WTC11 (cell line): ENCODE results near the gene NFIA. TPM values are rescaled to one million over a fixed set of nuclear protein-coding genes. Genes with fewer than 3 reads are reported as not detected.

Experiments
- ATAC-seq: fragments of 200-7000 bp; cut with Tn5 transposase; 2 replicates; pipeline ENCODE4 v1.10.0; 2021; ENCODE audit warnings: mild to moderate bottlenecking, moderate library complexity
- CTCF ChIA-PET: fragments of 300-600 bp; sonication (Branson Sonifier 250); formaldehyde crosslinking; loops from one replicate; lab custom pipeline; 2021; ENCODE audit warnings: antibody characterized with exemption; lab: Charles Lee
- POLR2A ChIA-PET: fragments of 350-600 bp; sonication (Branson Sonifier 250); formaldehyde crosslinking; loops from one replicate; lab custom pipeline; 2021; ENCODE audit warnings: antibody characterized with exemption; lab: Charles Lee
- DNase-seq: peaks from one replicate; pipeline ENCODE4 v3.0.0; 2021; ENCODE audit warnings: low spot score
- H3K27ac Mint-ChIP-seq: 2 replicates; pipeline ENCODE4 v1.8.0; 2021; ENCODE audit warnings: mixed read lengths
- H3K27me3 Mint-ChIP-seq: 2 replicates; pipeline ENCODE4 v1.8.0; 2021; ENCODE audit warnings: low read depth, mild to moderate bottlenecking, moderate library complexity, mixed read lengths
- H3K36me3 Mint-ChIP-seq: 2 replicates; pipeline ENCODE4 v1.8.0; 2021; ENCODE audit warnings: mixed read lengths
- H3K4me1 Mint-ChIP-seq: 2 replicates; pipeline ENCODE4 v1.8.0; 2022; ENCODE audit warnings: mixed read lengths
- H3K4me3 Mint-ChIP-seq: 2 replicates; pipeline ENCODE4 v1.8.0; 2021; ENCODE audit warnings: mild to moderate bottlenecking, moderate library complexity, mixed read lengths
- H3K9me3 Mint-ChIP-seq: 2 replicates; pipeline ENCODE4 v1.8.0; 2021; ENCODE audit warnings: mixed read lengths
- CBFB ChIP-seq: sonication (generic); formaldehyde crosslinking; IDR thresholded peaks from 2 replicates; pipeline ENCODE4 v1.8.1; 2022; ENCODE audit warnings: mild to moderate bottlenecking, low read depth, missing genetic modification reagents
- ESRRA ChIP-seq: sonication (generic); formaldehyde crosslinking; IDR thresholded peaks from 2 replicates; pipeline ENCODE4 v1.8.1; 2022; ENCODE audit warnings: mild to moderate bottlenecking, missing genetic modification reagents, borderline replicate concordance
- HMGA2 ChIP-seq: fragments of 250-450 bp; sonication (Bioruptor Pico); IDR thresholded peaks from 2 replicates; pipeline ENCODE4 v1.4.0; 2021; ENCODE audit warnings: mild to moderate bottlenecking, moderate library complexity
- JAZF1 ChIP-seq: fragments of 250-450 bp; sonication (Bioruptor Pico); IDR thresholded peaks from 2 replicates; pipeline ENCODE4 v1.9.0; 2021; ENCODE audit warnings: moderate library complexity, mild to moderate bottlenecking, inconsistent platforms
- NR3C1 ChIP-seq: sonication (generic); formaldehyde crosslinking; conservative IDR thresholded peaks from 2 replicates; pipeline ENCODE4 v1.8.1; 2023; ENCODE audit warnings: low read depth, mild to moderate bottlenecking, missing genetic modification reagents
- PRRX2 ChIP-seq: fragments of 250-450 bp; sonication (Bioruptor Pico); IDR thresholded peaks from 2 replicates; pipeline ENCODE4 v1.8.0; 2021; ENCODE audit warnings: mild to moderate bottlenecking
- TEAD1 ChIP-seq: sonication (generic); formaldehyde crosslinking; IDR thresholded peaks from 2 replicates; pipeline ENCODE4 v1.8.0; 2022; ENCODE audit warnings: mild to moderate bottlenecking, missing genetic modification reagents
- TEAD4 ChIP-seq: sonication (generic); formaldehyde crosslinking; IDR thresholded peaks from 2 replicates; pipeline ENCODE4 v1.8.0; 2022; ENCODE audit warnings: mild to moderate bottlenecking, missing genetic modification reagents
- ZNF121 ChIP-seq: sonication (generic); formaldehyde crosslinking; IDR thresholded peaks from 2 replicates; pipeline ENCODE4 v1.8.0; 2023; ENCODE audit warnings: missing genetic modification reagents
- ZNF396 ChIP-seq: fragments of 250-450 bp; sonication (Bioruptor Pico); IDR thresholded peaks from 2 replicates; pipeline ENCODE4 v1.8.0; 2021; ENCODE audit warnings: mild to moderate bottlenecking, moderate library complexity, borderline replicate concordance
- total RNA-seq: library from RNA; stranded (reverse); gene quantifications from 3 replicates; pipeline ENCODE4 v1.2.3, GENCODE V29; 2021
- TF ChIP-seq, protein P1 (sequence below): fragments of 250-450 bp; sonication (Bioruptor Pico); IDR thresholded peaks from 2 replicates; pipeline ENCODE4 v1.9.0; 2021; ENCODE audit warnings: mild to moderate bottlenecking
- TF ChIP-seq, protein P2 (sequence below): sonication (generic); formaldehyde crosslinking; IDR thresholded peaks from 2 replicates; pipeline ENCODE4 v1.8.1; 2022; ENCODE audit warnings: low read depth, missing genetic modification reagents, borderline replicate concordance
- TF ChIP-seq, protein P3 (sequence below): fragments of 250-450 bp; sonication (Bioruptor Pico); conservative IDR thresholded peaks from 2 replicates; pipeline ENCODE4 v1.9.0; 2021; ENCODE audit warnings: mild to moderate bottlenecking
- TF ChIP-seq, protein P4 (sequence below): sonication (generic); formaldehyde crosslinking; IDR thresholded peaks from 2 replicates; pipeline ENCODE4 v1.8.0; 2022; ENCODE audit warnings: missing genetic modification reagents
- TF ChIP-seq, protein P5 (sequence below): sonication (generic); formaldehyde crosslinking; IDR thresholded peaks from 2 replicates; pipeline ENCODE4 v1.8.1; 2023; ENCODE audit warnings: mild to moderate bottlenecking, missing genetic modification reagents, moderate library complexity
- TF ChIP-seq, protein P6 (sequence below): fragments of 250-450 bp; sonication (Bioruptor Pico); IDR thresholded peaks from 2 replicates; pipeline ENCODE4 v1.9.0; 2021; ENCODE audit warnings: mild to moderate bottlenecking, borderline replicate concordance

The NFIA gene
- total RNA-seq, 1 experiment from 2014 or later, result 16.7 TPM

DNA sequence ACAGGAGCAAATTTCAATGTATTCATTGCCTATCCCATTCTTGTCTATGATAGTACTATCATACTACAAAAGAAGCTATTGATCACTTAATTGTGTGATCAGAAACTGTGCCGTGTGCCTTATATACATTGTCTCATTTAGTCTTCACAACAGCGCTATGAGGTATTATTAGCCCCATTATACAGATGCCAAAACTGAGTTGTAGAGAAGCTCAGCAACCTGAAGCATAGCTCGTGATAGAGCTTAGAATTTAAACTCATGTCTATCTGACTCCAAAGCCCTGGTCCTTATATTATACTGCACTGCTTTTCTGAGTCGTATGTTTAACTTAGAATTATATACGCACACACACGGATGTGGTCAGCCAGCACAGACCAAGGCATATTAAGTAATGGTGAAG, 315.1 kb downstream of the NFIA start:
- CTCF ChIA-PET, result no interaction called here

DNA sequence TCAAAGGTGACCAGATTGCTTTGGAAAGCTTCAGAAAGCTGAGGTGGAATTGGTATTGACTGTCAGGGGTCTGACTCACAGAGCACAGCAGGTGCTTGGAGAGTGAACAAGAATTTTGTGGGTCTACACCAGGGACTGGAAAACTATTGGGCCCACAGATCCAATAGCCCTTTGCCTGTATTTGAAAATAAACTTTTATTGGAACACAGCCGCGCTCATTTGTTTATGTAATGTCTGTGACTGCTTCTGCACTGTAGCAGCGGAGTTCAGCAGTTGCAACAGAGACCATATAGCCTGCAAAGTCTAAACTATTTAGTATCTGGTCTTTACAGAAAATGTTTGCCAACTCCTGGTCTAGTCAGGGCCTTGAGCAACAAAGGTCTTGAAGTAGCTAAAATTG, 315.6 kb downstream of the NFIA start:
- Mint-ChIP-seq H3K27me3 (peaks cover 1% of the 10 kb centered on the region), H3K4me1 (peaks cover 12% of the 10 kb centered on the region), H3K9me3 (no peaks in the 10 kb centered on the region), H3K27ac (no peak overlapping the region), H3K36me3 (no peaks in the 10 kb centered on the region), H3K4me3 (no peak overlapping the region)
- CTCF ChIA-PET, result no interaction called here
- no peak for DNase-seq
- POLR2A ChIA-PET, result no interaction called here
- TF ChIP-seq, protein P1, sequence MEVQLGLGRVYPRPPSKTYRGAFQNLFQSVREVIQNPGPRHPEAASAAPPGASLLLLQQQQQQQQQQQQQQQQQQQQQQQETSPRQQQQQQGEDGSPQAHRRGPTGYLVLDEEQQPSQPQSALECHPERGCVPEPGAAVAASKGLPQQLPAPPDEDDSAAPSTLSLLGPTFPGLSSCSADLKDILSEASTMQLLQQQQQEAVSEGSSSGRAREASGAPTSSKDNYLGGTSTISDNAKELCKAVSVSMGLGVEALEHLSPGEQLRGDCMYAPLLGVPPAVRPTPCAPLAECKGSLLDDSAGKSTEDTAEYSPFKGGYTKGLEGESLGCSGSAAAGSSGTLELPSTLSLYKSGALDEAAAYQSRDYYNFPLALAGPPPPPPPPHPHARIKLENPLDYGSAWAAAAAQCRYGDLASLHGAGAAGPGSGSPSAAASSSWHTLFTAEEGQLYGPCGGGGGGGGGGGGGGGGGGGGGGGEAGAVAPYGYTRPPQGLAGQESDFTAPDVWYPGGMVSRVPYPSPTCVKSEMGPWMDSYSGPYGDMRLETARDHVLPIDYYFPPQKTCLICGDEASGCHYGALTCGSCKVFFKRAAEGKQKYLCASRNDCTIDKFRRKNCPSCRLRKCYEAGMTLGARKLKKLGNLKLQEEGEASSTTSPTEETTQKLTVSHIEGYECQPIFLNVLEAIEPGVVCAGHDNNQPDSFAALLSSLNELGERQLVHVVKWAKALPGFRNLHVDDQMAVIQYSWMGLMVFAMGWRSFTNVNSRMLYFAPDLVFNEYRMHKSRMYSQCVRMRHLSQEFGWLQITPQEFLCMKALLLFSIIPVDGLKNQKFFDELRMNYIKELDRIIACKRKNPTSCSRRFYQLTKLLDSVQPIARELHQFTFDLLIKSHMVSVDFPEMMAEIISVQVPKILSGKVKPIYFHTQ (CRISPR knock-in tag), result no peak
- TF ChIP-seq, protein P2, sequence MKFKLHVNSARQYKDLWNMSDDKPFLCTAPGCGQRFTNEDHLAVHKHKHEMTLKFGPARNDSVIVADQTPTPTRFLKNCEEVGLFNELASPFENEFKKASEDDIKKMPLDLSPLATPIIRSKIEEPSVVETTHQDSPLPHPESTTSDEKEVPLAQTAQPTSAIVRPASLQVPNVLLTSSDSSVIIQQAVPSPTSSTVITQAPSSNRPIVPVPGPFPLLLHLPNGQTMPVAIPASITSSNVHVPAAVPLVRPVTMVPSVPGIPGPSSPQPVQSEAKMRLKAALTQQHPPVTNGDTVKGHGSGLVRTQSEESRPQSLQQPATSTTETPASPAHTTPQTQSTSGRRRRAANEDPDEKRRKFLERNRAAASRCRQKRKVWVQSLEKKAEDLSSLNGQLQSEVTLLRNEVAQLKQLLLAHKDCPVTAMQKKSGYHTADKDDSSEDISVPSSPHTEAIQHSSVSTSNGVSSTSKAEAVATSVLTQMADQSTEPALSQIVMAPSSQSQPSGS (CRISPR knock-in tag), result no peak
- TF ChIP-seq PRRX2, result no peak
- no peak for TF ChIP-seq ZNF121 (CRISPR knock-in tag)
- no peak for TF ChIP-seq NR3C1 (CRISPR knock-in tag)
- TF ChIP-seq, protein P3, sequence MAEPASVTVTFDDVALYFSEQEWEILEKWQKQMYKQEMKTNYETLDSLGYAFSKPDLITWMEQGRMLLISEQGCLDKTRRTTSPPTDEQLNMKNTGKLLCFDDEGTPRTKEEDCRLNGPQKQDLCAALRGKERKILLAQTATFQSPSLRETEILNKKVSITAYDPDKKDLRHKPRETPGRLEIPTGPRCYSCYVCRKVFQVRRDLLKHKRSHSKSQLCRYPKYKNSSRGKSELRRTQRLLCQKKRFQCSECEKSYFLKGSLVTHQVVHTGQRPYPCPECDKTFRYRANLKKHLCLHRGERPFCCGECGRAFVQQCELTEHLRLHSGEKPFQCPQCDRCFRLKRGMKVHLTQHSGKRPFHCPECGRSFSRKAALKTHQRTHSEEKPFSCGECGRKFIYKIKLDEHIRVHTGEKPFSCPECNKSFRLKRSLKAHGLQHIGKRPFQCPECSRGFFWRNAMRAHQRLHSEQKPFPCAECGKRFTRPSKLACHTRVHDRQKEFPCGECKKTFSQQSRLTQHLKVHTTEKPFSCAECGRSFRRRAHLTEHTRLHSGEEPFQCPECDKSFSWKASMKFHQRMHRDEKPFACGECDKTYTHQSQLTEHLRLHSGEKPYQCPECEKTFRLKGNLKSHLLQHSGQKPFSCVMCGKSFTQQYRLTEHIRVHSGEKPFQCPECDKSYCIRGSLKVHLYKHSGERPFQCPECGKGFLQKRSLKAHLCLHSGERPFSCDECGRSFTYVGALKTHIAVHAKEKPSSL (CRISPR knock-in tag), result no peak
- TF ChIP-seq, protein P4, sequence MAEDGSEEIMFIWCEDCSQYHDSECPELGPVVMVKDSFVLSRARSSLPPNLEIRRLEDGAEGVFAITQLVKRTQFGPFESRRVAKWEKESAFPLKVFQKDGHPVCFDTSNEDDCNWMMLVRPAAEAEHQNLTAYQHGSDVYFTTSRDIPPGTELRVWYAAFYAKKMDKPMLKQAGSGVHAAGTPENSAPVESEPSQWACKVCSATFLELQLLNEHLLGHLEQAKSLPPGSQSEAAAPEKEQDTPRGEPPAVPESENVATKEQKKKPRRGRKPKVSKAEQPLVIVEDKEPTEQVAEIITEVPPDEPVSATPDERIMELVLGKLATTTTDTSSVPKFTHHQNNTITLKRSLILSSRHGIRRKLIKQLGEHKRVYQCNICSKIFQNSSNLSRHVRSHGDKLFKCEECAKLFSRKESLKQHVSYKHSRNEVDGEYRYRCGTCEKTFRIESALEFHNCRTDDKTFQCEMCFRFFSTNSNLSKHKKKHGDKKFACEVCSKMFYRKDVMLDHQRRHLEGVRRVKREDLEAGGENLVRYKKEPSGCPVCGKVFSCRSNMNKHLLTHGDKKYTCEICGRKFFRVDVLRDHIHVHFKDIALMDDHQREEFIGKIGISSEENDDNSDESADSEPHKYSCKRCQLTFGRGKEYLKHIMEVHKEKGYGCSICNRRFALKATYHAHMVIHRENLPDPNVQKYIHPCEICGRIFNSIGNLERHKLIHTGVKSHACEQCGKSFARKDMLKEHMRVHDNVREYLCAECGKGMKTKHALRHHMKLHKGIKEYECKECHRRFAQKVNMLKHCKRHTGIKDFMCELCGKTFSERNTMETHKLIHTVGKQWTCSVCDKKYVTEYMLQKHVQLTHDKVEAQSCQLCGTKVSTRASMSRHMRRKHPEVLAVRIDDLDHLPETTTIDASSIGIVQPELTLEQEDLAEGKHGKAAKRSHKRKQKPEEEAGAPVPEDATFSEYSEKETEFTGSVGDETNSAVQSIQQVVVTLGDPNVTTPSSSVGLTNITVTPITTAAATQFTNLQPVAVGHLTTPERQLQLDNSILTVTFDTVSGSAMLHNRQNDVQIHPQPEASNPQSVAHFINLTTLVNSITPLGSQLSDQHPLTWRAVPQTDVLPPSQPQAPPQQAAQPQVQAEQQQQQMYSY (CRISPR knock-in tag), result no peak
- no peak for TF ChIP-seq TEAD4 (CRISPR knock-in tag)
- TF ChIP-seq TEAD1 (CRISPR knock-in tag), result no peak
- TF ChIP-seq CBFB (CRISPR knock-in tag), result no peak
- no peak for ATAC-seq

More for the DNA sequence above, 315.1 kb downstream of the NFIA start:
- TF ChIP-seq JAZF1 (CRISPR knock-in tag) (no peak), ESRRA (CRISPR knock-in tag) (no peak), PRRX2 (no peak), HMGA2 (no peak), ZNF396 (CRISPR knock-in tag) (no peak)
- TF ChIP-seq, protein P5, sequence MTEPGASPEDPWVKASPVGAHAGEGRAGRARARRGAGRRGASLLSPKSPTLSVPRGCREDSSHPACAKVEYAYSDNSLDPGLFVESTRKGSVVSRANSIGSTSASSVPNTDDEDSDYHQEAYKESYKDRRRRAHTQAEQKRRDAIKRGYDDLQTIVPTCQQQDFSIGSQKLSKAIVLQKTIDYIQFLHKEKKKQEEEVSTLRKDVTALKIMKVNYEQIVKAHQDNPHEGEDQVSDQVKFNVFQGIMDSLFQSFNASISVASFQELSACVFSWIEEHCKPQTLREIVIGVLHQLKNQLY (CRISPR knock-in tag), result no peak
- TF ChIP-seq, protein P6, sequence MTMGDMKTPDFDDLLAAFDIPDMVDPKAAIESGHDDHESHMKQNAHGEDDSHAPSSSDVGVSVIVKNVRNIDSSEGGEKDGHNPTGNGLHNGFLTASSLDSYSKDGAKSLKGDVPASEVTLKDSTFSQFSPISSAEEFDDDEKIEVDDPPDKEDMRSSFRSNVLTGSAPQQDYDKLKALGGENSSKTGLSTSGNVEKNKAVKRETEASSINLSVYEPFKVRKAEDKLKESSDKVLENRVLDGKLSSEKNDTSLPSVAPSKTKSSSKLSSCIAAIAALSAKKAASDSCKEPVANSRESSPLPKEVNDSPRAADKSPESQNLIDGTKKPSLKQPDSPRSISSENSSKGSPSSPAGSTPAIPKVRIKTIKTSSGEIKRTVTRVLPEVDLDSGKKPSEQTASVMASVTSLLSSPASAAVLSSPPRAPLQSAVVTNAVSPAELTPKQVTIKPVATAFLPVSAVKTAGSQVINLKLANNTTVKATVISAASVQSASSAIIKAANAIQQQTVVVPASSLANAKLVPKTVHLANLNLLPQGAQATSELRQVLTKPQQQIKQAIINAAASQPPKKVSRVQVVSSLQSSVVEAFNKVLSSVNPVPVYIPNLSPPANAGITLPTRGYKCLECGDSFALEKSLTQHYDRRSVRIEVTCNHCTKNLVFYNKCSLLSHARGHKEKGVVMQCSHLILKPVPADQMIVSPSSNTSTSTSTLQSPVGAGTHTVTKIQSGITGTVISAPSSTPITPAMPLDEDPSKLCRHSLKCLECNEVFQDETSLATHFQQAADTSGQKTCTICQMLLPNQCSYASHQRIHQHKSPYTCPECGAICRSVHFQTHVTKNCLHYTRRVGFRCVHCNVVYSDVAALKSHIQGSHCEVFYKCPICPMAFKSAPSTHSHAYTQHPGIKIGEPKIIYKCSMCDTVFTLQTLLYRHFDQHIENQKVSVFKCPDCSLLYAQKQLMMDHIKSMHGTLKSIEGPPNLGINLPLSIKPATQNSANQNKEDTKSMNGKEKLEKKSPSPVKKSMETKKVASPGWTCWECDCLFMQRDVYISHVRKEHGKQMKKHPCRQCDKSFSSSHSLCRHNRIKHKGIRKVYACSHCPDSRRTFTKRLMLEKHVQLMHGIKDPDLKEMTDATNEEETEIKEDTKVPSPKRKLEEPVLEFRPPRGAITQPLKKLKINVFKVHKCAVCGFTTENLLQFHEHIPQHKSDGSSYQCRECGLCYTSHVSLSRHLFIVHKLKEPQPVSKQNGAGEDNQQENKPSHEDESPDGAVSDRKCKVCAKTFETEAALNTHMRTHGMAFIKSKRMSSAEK, result no peak
- Mint-ChIP-seq H3K27ac (no peak overlapping the region), H3K4me3 (no peak overlapping the region), H3K36me3 (no peaks in the 10 kb centered on the region), H3K4me1 (peaks cover 12% of the 10 kb centered on the region), H3K9me3 (no peaks in the 10 kb centered on the region), H3K27me3 (peaks cover 5% of the 10 kb centered on the region)
- POLR2A ChIA-PET, result no interaction called here
- DNase-seq (no peak), ATAC-seq (no peak)
